Activated gamma-delta T cell (primary cell): Measurements from ENCODE around the gene ANXA2.

Source experiments
- DNase-seq: peaks from one replicate; lab custom pipeline; 2025; lab: John Stamatoyannopoulos, UW

Gene ANXA2

GRCh38 chr15:60389261-60390077 lies 8.3 kb downstream of the ANXA2 start:
- no peak for DNase-seq

- DNase-seq, result no peak
These were observed 10.5 kb downstream of the ANXA2 start for GRCh38 chr15:60387321-60387720.

- no peak for DNase-seq
These were observed 11.2 kb downstream of the ANXA2 start for GRCh38 chr15:60386615-60387014.

- no peak for DNase-seq
These were observed 11.9 kb downstream of the ANXA2 start for GRCh38 chr15:60385620-60386552.

GRCh38 chr15:60384526-60385126 lies 13.2 kb downstream of the ANXA2 start:
- no peak for DNase-seq

- DNase-seq, result no peak
These were observed 13.7 kb downstream of the ANXA2 start for GRCh38 chr15:60384053-60384452.

- DNase-seq, result no peak
These were observed 14.8 kb downstream of the ANXA2 start for GRCh38 chr15:60382773-60383674.

- DNase-seq, result no peak
These were observed 16.5 kb downstream of the ANXA2 start for GRCh38 chr15:60381148-60381788.

- DNase-seq, result no peak
These were observed 18.1 kb downstream of the ANXA2 start for GRCh38 chr15:60379525-60380274.

- DNase-seq, result no peak
These were observed 18.6 kb downstream of the ANXA2 start for GRCh38 chr15:60379185-60379524.

- DNase-seq, result no peak
These were observed 21.1 kb downstream of the ANXA2 start for GRCh38 chr15:60376677-60377095.

GRCh38 chr15:60375306-60375705 lies 22.5 kb downstream of the ANXA2 start:
- DNase-seq, result no peak

- DNase-seq, result no peak
These were observed 23.1 kb downstream of the ANXA2 start for GRCh38 chr15:60374628-60375081.

- no peak for DNase-seq
These were observed 23.6 kb downstream of the ANXA2 start for GRCh38 chr15:60374209-60374608.

- DNase-seq, result no peak
These were observed 24.0 kb downstream of the ANXA2 start for GRCh38 chr15:60373745-60374144.

- no peak for DNase-seq
These were observed 24.5 kb downstream of the ANXA2 start for GRCh38 chr15:60373327-60373726.

- no peak for DNase-seq
These were observed 25.0 kb downstream of the ANXA2 start for GRCh38 chr15:60372756-60373155.

- no peak for DNase-seq
These were observed 25.6 kb downstream of the ANXA2 start for GRCh38 chr15:60372227-60372626.

- DNase-seq, result no peak
These were observed 26.4 kb downstream of the ANXA2 start for GRCh38 chr15:60371175-60372051.
